HG03460 (cell line): ENCODE results near the gene GNAT3.

Experiments
- ATAC-seq: cut with Tn5 transposase; IDR thresholded peaks from one replicate; pipeline ENCODE4 v1.9.1; 2021; ENCODE audit not compliant: unreplicated experiment

GNAT3 gene

GRCh38 chr7:80466636-80467035 is 45.2 kb downstream of the GNAT3 start:
- no peak for ATAC-seq

GRCh38 chr7:80464211-80464610 is 47.7 kb downstream of the GNAT3 start:
- ATAC-seq = no peak

GRCh38 chr7:80463272-80463920 is 48.5 kb downstream of the GNAT3 start:
- ATAC-seq = no peak

GRCh38 chr7:80460857-80461256 is 51.0 kb downstream of the GNAT3 start:
- ATAC-seq = no peak

GRCh38 chr7:80459776-80460510 is 51.9 kb downstream of the GNAT3 start:
- no peak for ATAC-seq

DNA sequence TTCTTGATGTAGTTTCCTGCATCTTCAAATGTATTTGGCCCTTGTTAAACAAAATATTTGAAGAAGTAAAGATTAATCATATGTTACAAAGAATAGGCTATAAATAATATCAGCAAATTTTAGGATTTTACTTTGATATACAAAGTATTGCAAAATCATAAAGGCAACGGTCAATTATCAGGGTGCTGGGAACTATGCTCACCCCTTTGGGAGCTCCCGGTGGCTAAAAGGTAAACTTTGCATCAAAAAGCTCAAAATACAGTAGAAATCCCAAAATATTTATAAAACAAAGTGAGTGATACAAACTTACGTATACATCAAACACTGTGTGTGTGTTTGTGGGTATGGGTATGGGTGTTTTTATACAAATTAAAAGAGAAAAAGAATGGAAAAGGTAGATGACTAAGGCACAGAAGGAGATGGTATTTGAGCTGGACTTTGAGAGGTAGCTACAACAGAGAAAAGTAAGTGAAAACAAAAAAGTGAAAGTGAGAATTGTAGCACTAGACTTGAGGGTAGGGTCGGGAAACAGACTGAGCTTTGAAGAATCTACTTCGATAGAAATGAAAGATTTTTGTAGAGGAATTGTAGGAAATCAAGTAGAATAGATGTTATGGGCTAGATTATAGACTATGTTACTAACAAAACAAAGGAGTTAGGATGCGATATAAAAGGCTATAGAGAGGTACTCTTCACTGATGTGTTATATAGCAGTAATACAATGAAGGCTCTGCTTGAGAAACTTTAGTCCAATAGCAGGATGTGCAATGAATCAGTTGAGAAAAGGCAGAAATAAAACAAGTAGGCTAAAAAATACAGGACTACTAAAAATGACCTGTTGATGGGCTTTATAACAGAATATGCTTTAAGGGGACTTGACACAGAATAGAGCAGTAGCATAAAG is 52.8 kb downstream of the GNAT3 start:
- ATAC-seq = no peak

GRCh38 chr7:80453699-80454340 is 58.0 kb downstream of the GNAT3 start:
- ATAC-seq = no peak

DNA sequence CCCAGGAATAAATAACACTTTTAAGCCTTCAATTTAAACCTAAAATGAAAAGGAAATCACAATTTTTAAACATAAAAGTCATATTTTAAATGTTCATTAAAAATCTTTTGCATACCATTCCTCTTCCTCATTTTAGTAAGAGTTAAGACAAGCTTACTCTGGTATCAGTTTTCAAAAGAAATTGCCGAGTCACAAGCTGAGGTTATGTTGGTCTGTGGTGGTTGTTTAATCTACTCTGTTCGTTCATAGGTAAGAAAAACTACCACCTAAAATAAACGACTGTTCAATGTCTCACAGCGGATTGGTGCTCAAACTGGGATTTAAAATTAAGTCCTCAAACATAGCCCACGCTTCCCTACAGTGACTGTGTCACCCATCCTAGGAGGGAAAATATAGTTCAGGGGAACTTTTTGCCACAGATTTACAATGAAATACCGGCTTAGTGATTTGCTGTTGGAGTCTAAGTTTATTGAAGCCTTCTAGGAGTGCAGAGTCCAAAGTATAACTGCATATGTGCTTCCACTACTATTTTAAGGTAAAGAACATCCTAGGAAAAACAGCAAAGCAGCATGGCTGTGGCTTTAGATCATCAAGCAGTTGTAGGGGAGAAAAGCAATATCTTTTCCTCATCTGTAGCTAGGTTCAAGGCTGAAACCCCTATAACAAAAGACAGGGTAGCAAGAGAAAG is 61.1 kb downstream of the GNAT3 start:
- no peak for ATAC-seq

GRCh38 chr7:80449836-80450235 is 62.0 kb downstream of the GNAT3 start:
- ATAC-seq = no peak

GRCh38 chr7:80445351-80445750 is 66.5 kb downstream of the GNAT3 start:
- no peak for ATAC-seq

DNA sequence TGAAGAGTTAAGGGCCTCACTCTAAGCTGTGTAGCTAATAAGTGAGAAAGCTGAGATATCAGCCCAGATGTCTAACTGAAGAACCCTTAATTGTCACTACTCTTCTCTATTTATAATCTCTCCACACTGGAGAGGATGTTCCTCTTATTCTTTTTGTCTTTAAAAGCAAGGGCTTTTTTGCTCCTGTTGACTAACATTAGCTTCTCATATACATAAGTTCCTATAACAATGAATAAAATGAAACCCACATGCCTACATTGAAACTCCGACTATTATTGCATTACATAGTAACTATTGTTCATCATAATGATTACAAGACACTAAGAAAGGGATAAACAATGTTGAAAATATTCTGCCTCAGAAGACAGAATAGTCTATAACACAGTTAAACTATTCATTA is 67.1 kb downstream of the GNAT3 start:
- no peak for ATAC-seq

DNA sequence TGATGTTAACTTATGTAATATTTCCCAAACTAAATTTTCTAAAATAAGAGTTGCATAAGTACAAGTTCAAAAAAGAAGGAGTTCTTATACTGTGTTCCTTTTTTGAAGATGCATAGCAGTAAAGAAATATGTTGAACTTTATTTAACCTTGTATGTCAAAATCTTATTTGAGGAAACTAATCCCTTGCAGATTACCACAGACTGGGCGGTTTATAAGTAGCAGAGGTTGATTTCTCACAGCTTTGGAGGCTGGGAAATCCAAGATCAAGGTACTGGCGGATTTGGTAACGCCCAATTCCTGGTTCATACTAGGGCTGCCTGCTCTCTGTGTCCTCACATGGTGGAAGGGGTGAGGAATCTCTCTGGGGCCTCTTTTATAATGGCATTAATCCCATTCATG is 68.5 kb downstream of the GNAT3 start:
- ATAC-seq = no peak

DNA sequence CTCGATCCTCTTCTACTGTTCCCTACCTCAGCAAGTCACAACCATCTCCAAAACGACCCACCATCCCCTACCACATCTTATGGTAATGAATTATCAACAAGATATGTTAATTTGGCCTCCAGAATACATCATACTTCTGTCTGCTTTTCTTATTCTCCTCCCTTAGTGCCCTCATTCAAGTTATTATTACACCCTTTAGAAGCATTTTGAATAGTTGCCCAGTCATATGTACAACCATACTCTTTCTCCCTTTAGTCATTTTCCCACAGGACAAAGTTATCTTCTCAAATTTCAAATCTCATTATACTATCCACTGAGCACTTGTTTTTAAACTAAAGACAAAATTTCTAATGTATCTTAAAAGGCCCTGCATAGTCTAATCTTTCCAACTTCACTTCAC is 71.0 kb downstream of the GNAT3 start:
- no peak for ATAC-seq

DNA sequence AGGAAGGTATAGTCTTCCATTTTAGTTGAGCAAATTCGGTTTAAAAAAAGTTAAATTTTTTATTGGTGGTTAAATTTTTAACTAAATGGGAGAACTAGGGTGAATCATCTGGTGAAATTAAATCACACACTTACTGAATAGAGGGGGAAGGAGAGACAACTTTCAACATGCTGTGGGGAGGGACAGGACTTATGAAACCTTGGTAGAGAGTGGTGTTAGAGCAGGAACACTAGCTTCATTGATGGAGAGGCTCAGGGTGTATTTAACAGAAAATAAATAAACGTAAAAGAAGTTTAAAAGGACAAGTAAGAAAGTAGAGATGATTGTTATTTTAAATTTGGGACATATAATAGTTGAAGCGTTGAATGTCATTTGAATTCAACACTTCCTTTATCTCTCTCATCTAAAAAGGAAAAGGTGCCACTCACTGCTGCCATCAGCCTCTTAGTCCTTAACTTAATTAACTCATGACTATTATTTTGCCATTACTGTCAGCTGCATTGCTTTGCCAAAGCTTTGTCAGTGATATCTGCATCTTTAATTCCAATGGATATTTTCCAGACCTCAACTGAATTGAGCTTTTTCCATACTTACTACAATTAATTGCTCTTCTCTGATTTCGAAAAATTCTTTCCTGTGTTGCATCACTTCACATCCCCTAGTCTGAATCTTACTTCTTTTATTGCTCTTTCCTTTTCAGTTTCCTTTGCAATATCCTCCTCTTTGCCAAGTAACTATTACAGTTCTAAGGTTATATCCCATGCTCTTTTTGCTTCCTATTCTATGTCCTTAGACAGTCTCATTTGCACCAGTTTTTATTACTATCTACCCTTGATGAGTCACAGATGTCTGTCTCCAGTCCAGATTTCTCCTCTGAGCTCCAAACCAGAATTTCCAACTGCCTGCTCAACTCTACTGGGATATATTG is 71.7 kb downstream of the GNAT3 start:
- ATAC-seq = no peak

DNA sequence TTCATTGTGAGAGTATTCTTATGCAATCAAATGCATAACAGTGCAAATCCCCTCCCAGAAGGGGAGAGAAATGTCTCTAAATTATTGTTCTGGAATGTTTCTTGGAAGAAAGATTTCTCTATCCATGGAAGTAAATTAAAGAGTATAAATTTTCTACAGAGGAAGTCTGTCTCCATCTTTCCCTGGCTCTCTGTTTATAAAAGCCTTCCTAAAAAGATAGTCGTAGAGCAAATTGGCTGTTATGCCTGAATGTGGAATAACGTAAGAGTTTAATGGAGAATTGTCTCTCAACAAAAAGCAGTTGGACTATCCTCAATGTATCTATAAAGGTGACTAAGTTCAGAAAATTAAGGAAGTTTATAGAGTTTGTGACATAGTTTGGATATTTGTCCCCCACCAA is 76.3 kb downstream of the GNAT3 start:
- no peak for ATAC-seq

DNA sequence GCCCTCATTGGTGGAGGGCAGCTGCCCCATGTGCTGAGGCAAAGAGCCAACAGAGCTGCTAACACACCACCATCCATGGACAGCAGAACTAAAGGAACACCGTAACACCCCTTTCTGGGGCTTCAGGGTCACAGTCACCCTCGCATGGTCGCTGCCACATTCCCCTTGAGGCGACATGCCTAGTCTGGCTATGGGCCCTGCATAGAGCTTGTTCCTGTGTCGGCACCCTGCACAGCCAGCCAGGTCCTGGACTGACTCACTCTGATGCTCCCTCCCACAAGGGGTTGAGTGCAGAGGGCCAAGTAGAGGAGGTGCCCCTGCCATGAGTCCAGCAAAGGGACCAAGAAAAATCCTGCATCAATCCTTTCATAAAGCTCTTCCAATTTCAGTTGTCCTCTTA is 77.8 kb downstream of the GNAT3 start:
- ATAC-seq = no peak

DNA sequence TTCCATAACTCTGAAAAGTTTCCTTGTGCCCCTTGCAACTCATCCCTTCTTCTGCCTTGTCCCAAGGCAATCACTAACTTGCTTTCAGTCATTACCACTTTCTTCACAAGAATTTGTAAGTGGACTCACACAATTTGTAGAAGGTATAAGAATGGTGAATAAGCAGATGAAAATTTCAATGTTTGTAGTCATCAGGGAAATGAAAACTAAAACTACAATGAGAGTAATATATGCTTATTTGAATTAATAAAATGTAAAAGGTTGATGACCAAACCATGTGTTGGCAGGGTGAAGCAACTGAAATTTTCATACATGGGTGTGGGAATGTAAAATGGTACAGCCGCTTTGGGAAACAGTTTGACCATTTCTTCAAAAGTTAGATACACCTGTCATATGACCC is 79.7 kb downstream of the GNAT3 start:
- no peak for ATAC-seq

GRCh38 chr7:80429181-80429580 is 82.7 kb downstream of the GNAT3 start:
- ATAC-seq = no peak

GRCh38 chr7:80428161-80429054 is 83.5 kb downstream of the GNAT3 start:
- no peak for ATAC-seq
